Spleen (tissue), 11 donors: ENCODE results near the gene ZNF283. TPM values are rescaled to one million over a fixed set of nuclear protein-coding genes. Genes with fewer than 3 reads are reported as not detected.
A peak's percentile ranks its signal among the peaks of the same experiment; 100 is the strongest.

ENCODE experiments used
- DNase-seq: peaks from one replicate; pipeline ENCODE4 v3.0.0-alpha.2; 2020
- H3K27ac ChIP-seq, 8 donors: fragments of 200-600 bp; sonication (generic) in 7 of 8; 1 replicate in 4 of 8; 2 replicates in 4 of 8; pipeline versions ENCODE4 v1.5.0 to v1.8.0; 2016 to 2021; ENCODE audit warnings: inconsistent platforms in 4 of 8, mild to moderate bottlenecking in 4 of 8, moderate library complexity in 1 of 8
- H3K27me3 ChIP-seq, 7 donors: fragments of 200-600 bp; sonication (generic) in 6 of 7; replicated peaks in 1 of 7; 1 replicate in 4 of 7; 2 replicates in 3 of 7; pipeline versions ENCODE4 v1.5.0 to v1.8.0; 2016 to 2021; ENCODE audit warnings: inconsistent platforms in 3 of 7, mild to moderate bottlenecking in 1 of 7
- H3K36me3 ChIP-seq, 6 donors: fragments of 200-600 bp; sonication (generic) in 5 of 6; 1 replicate in 4 of 6; 2 replicates in 2 of 6; pipeline versions ENCODE4 v1.5.0 to v1.8.0; 2016 to 2021; ENCODE audit warnings: inconsistent platforms in 2 of 6
- H3K4me1 ChIP-seq, 6 donors: fragments of 200-600 bp; sonication (generic) in 5 of 6; 1 replicate in 3 of 6; 2 replicates in 3 of 6; pipeline versions ENCODE4 v1.5.0 to v1.8.0; 2016 to 2021; ENCODE audit warnings: inconsistent platforms in 3 of 6
- H3K4me3 ChIP-seq, 8 donors: fragments of 200-600 bp; sonication (generic) in 7 of 8; 1 replicate in 4 of 8; 2 replicates in 4 of 8; pipeline versions ENCODE4 v1.5.0 to v1.8.0; 2016 to 2021; ENCODE audit warnings: inconsistent platforms in 4 of 8, mild to moderate bottlenecking in 4 of 8, moderate library complexity in 2 of 8
- H3K9me3 ChIP-seq, 8 donors: fragments of 200-600 bp; sonication (generic) in 7 of 8; 1 replicate in 4 of 8; 2 replicates in 4 of 8; pipeline versions ENCODE4 v1.5.0 to v1.8.0; 2016 to 2021; ENCODE audit warnings: inconsistent platforms in 4 of 8
- CTCF ChIP-seq, 11 experiments: fragments of 200-600 bp in 7 of 11; fragments of 450-650 bp in 4 of 11; sonication (generic) in 4 of 11; IDR thresholded peaks in 8 of 11; conservative IDR thresholded peaks in 3 of 11; 1 replicate in 7 of 11; 2 replicates in 4 of 11; pipeline versions ENCODE4 v1.4.0 to v1.8.0; 2016 to 2021; ENCODE audit warnings: antibody characterized with exemption in 11 of 11, inconsistent platforms in 4 of 11, mild to moderate bottlenecking in 1 of 11
- POLR2A ChIP-seq, 3 donors: fragments of 450-650 bp; IDR thresholded peaks; one replicate each; pipeline ENCODE4 v1.5.1; 2017; ENCODE audit warnings: antibody characterized with exemption in 3 of 3, mild to moderate bottlenecking in 1 of 3
- POLR2AphosphoS5 ChIP-seq, 3 donors: sonication (generic); formaldehyde crosslinking; IDR thresholded peaks; one replicate each; pipeline ENCODE4 v1.5.1; 2017; ENCODE audit warnings: antibody characterized with exemption in 3 of 3
- WGBS, 5 donors: extraction: QIAGEN DNeasy Blood & Tissue Kit in 3 of 5; methylation state at CpG; one replicate each; pipeline versions ENCODE4 v1.1.5 to v1.1.7; 2013 to 2018; 5-methylcytosine and 5-hydroxymethylcytosine counted together
- intact Hi-C: fragments of 100-400 bp; cut with DNase I; formaldehyde crosslinking; loops from one replicate; pipeline ENCODE4 v1.15.0; 2023; ENCODE audit warnings: low total_unique reads
- polyA plus RNA-seq, 3 donors: library from polyadenylated mRNA; stranded (reverse); fragments of 200-250 nt; gene quantifications; one replicate each; pipeline ENCODE4 v1.2.1, GENCODE V29; 2013
- total RNA-seq, 7 donors: library from RNA; depleted of rRNA in 3 of 7; stranded (reverse); fragments of >200 nt in 3 of 7; fragmentation: NEBNext Ultra II Directional in 4 of 7; extraction: Animal tissue kit (Norgen Biotek cat#: 25700) in 4 of 7; gene quantifications; one replicate each; pipeline versions ENCODE4 v1.1.0 to v1.2.1, GENCODE V29; 2016 to 2021
- donor health status: healthy with polysubstance abuse.
- donor health status: DM: no; HTN: no; CAD: no; lungs with moderate emphysema.
- donor health status: DM: no; HTN: no; CAD: no.
- donor health status: Bipolar disorder and iron deficiency.
- donor health status: healthy.
- donor health status: DM: no; HTN: no; CAD: no.
- donor health status: DM: yes; HTN: yes; CAD: no.

Gene ZNF283
- total and polyA plus RNA-seq, 10 donors = 1.1 to 15.6 (median 10.6) TPM

- peaks cover 0 to 17% (median 0%) of the 10 kb centered on the region in 7 donors for H3K27me3 ChIP-seq
- peaks cover 0 to 52% (median 29%) of the 10 kb centered on the region in 6 donors for H3K4me1 ChIP-seq
- no peaks in the 10 kb centered on the region for H3K36me3 ChIP-seq
- DNase-seq = peak; percentile 84
- 16 to 24% (median 18%) methylated on average over 7 to 10 of the region's 10 CpGs for WGBS, 5 donors
- H3K27ac ChIP-seq = peak overlapping the region in 5 of 8 donors; percentile 51 to 86 (median 81)
- H3K4me3 ChIP-seq = peak overlapping the region in 1 of 8 donors; percentile 25
- intact Hi-C loops = loop anchor here (1.0 kb wide), 1 partner anchor 40 kb away; no protein-coding TSS in a partner anchor
- TF ChIP-seq CTCF (IDR thresholded peaks at IDR 0.05 in 8 of 11, conservative IDR thresholded peaks at IDR 0.05 in 3 of 11) = peak; percentile 88 to 97 (median 94)
- peak in 1 of 3 donors; percentile 45 for TF ChIP-seq POLR2AphosphoS5 (IDR thresholded peaks at IDR 0.05)
- no peak for TF ChIP-seq POLR2A (IDR thresholded peaks at IDR 0.05)
- no peaks in the 10 kb centered on the region for H3K9me3 ChIP-seq
Observed at GRCh38 chr19:43784981-43785808, 41.9 kb upstream of the ZNF283 start.

- no peaks in the 10 kb centered on the region for H3K9me3 ChIP-seq
- intact Hi-C loops = no loop called here
- no peaks in the 10 kb centered on the region for H3K36me3 ChIP-seq
- 36 to 78% (median 67%) methylated on average over 1 of the region's 1 CpG for WGBS, 5 donors
- peaks cover 0 to 10% (median 0%) of the 10 kb centered on the region in 7 donors for H3K27me3 ChIP-seq
- no peak overlapping the region for H3K27ac ChIP-seq
- TF ChIP-seq POLR2AphosphoS5 (IDR thresholded peaks at IDR 0.05) (no peak), POLR2A (IDR thresholded peaks at IDR 0.05) (no peak), CTCF (IDR thresholded peaks at IDR 0.05 in 8 of 11, conservative IDR thresholded peaks at IDR 0.05 in 3 of 11) (no peak)
- DNase-seq = no peak
- H3K4me1 ChIP-seq = peaks cover 0 to 39% (median 20%) of the 10 kb centered on the region in 6 donors
- no peak overlapping the region for H3K4me3 ChIP-seq
Observed at GRCh38 chr19:43786665-43787064, 40.5 kb upstream of the ZNF283 start.

GRCh38 chr19:43789029-43789428, 38.1 kb upstream of the ZNF283 start:
- no peak overlapping the region for H3K27ac ChIP-seq
- H3K27me3 ChIP-seq = peaks cover 0 to 25% (median 0%) of the 10 kb centered on the region in 7 donors
- intact Hi-C loops = no loop called here
- 6 to 17% (median 9%) methylated on average over 3 of the region's 3 CpGs for WGBS, 5 donors
- TF ChIP-seq POLR2AphosphoS5 (IDR thresholded peaks at IDR 0.05) (no peak), CTCF (IDR thresholded peaks at IDR 0.05 in 8 of 11, conservative IDR thresholded peaks at IDR 0.05 in 3 of 11) (no peak), POLR2A (IDR thresholded peaks at IDR 0.05) (no peak)
- DNase-seq = no peak
- no peaks in the 10 kb centered on the region for H3K9me3 ChIP-seq
- H3K4me3 ChIP-seq = no peak overlapping the region
- H3K4me1 ChIP-seq = peaks cover 0 to 15% (median 14%) of the 10 kb centered on the region in 6 donors
- H3K36me3 ChIP-seq = no peaks in the 10 kb centered on the region

- no peak for DNase-seq
- no peak overlapping the region for H3K27ac ChIP-seq
- peaks cover 0 to 32% (median 0%) of the 10 kb centered on the region in 7 donors for H3K27me3 ChIP-seq
- H3K36me3 ChIP-seq = no peaks in the 10 kb centered on the region
- no peak for TF ChIP-seq POLR2A (IDR thresholded peaks at IDR 0.05)
- TF ChIP-seq POLR2AphosphoS5 (IDR thresholded peaks at IDR 0.05) = no peak
- no peak for TF ChIP-seq CTCF (IDR thresholded peaks at IDR 0.05 in 8 of 11, conservative IDR thresholded peaks at IDR 0.05 in 3 of 11)
- peaks cover 0 to 1% (median 0%) of the 10 kb centered on the region in 8 donors for H3K9me3 ChIP-seq
- no peak overlapping the region for H3K4me3 ChIP-seq
- H3K4me1 ChIP-seq = peaks cover 0 to under 1% (median 0%) of the 10 kb centered on the region in 6 donors
- intact Hi-C loops = no loop called here
- 10 to 36% (median 18%) methylated on average over 3 of the region's 3 CpGs for WGBS, 5 donors
Observed at GRCh38 chr19:43790587-43790986, 36.5 kb upstream of the ZNF283 start.
